HCT116 (cell line): ENCODE measurements around the gene ADNP2. TPM values are rescaled to one million over a fixed set of nuclear protein-coding genes. Genes with fewer than 3 reads are reported as not detected.

ENCODE experiments used
- ATAC-seq: fragments of 200-7000 bp; cut with Tn5 transposase; 2 replicates; pipeline ENCODE4 v1.9.1; 2020; ENCODE audit warnings: mild to moderate bottlenecking, moderate library complexity
- BruUV-seq: library from RNA; stranded (reverse); fragments of 400-500 nt; replicated peaks from 2 replicates; lab custom pipeline; 2021; lab: Mats Ljungman, UMichigan
- CTCF ChIA-PET: fragments of 300-600 bp; sonication (Branson Sonifier 250); formaldehyde crosslinking; loops from one replicate; lab custom pipeline; 2021; ENCODE audit warnings: antibody characterized with exemption; lab: Charles Lee
- POLR2A ChIA-PET: fragments of 300-600, 350-600 bp; sonication (Branson Sonifier 250); formaldehyde crosslinking; loops from one replicate; lab custom pipeline; 2021; ENCODE audit warnings: antibody characterized with exemption; lab: Charles Lee
- RAD21 ChIA-PET, 2 experiments: fragments of 300-600 bp; sonication (Branson Sonifier 250); formaldehyde crosslinking; loops; one replicate each; lab custom pipeline; 2023; ENCODE audit warnings: low total read pairs in 2 of 2; ENCODE audit not compliant: uncharacterized antibody in 2 of 2, unreplicated experiment in 2 of 2, low non-redundant PET in 1 of 2; lab: Charles Lee
- DNase-seq: peaks from one replicate; pipeline ENCODE4 v3.0.0-alpha.2; 2010; ENCODE audit warnings: low read depth, low spot score
- H2AFZ ChIP-seq: fragments of 200-600 bp; shearing (Covaris generic), sonication (generic); 2 replicates; pipeline ENCODE4 v1.6.1; 2017; ENCODE audit warnings: low read depth, mixed run types, mixed read lengths, antibody characterized with exemption, low read length; ENCODE audit not compliant: poor library complexity, severe bottlenecking
- H3K27ac ChIP-seq: 2 replicates; pipeline ENCODE4 v1.5.1; 2012; ENCODE audit warnings: low read depth, low read length
- H3K27me3 ChIP-seq: fragments of 200-600 bp; sonication (generic); 2 replicates; pipeline ENCODE4 v1.6.1; 2016; ENCODE audit warnings: mixed run types, low read length, mixed read lengths; ENCODE audit not compliant: insufficient read depth
- H3K36me3 ChIP-seq, 2 experiments: fragments of 200-500 bp in 1 of 2; fragments of 200-600 bp in 1 of 2; sonication (Bioruptor generic) in 1 of 2; sonication (generic) in 1 of 2; 2 replicates each; pipeline versions ENCODE4 v1.5.1 to v1.6.1; 2014 to 2016; ENCODE audit warnings: low read length in 2 of 2, inconsistent platforms in 1 of 2, mixed read lengths in 1 of 2, mixed run types in 1 of 2; ENCODE audit not compliant: insufficient read depth in 2 of 2, control insufficient read depth in 1 of 2
- H3K4me1 ChIP-seq, 2 experiments: fragments of 200-600 bp in 1 of 2; sonication (generic) in 1 of 2; 2 replicates each; pipeline versions ENCODE4 v1.5.1 to v1.6.1; 2012 to 2017; ENCODE audit warnings: low read length in 2 of 2, inconsistent platforms in 1 of 2, mild to moderate bottlenecking in 1 of 2, mixed read lengths in 1 of 2, mixed run types in 1 of 2, moderate library complexity in 1 of 2; ENCODE audit not compliant: insufficient read depth in 2 of 2, control insufficient read depth in 1 of 2
- H3K4me2 ChIP-seq: fragments of 200-600 bp; sonication (generic); 2 replicates; pipeline ENCODE4 v1.6.1; 2017; ENCODE audit warnings: mixed run types, low read length, mixed read lengths
- H3K4me3 ChIP-seq, 2 experiments: fragments of 200-600 bp in 1 of 2; sonication (generic) in 1 of 2; replicated peaks in 1 of 2; 2 replicates each; pipeline ENCODE4 v1.5.1; 2011 to 2016; ENCODE audit warnings: low read length in 2 of 2, control low read depth in 1 of 2, low read depth in 1 of 2, mild to moderate bottlenecking in 1 of 2, mixed read lengths in 1 of 2, mixed run types in 1 of 2
- H3K79me2 ChIP-seq: fragments of 200-600 bp; sonication (generic); 2 replicates; pipeline ENCODE4 v1.6.1; 2017; ENCODE audit warnings: mild to moderate bottlenecking, mixed run types, low read length, moderate library complexity, mixed read lengths; ENCODE audit not compliant: insufficient read depth
- H3K9ac ChIP-seq: fragments of 200-600 bp; sonication (generic); 2 replicates; pipeline ENCODE4 v1.6.1; 2016; ENCODE audit warnings: low read length, mixed read lengths
- H3K9me2 ChIP-seq: fragments of 200-600 bp; sonication (generic), shearing (Covaris generic); 2 replicates; pipeline ENCODE4 v1.6.1; 2017; ENCODE audit warnings: mixed run types, mild to moderate bottlenecking, moderate library complexity; ENCODE audit not compliant: insufficient read depth
- H3K9me3 ChIP-seq, 2 experiments: fragments of 200-500 bp in 1 of 2; fragments of 200-600 bp in 1 of 2; sonication (Bioruptor generic) in 1 of 2; sonication (generic) in 1 of 2; 2 replicates each; pipeline ENCODE4 v1.6.1; 2014 to 2017; ENCODE audit warnings: low read length in 2 of 2, mixed read lengths in 2 of 2, inconsistent platforms in 1 of 2, low read depth in 1 of 2, mild to moderate bottlenecking in 1 of 2, mixed run types in 1 of 2, moderate library complexity in 1 of 2; ENCODE audit not compliant: control insufficient read depth in 1 of 2, insufficient read depth in 1 of 2
- H4K20me1 ChIP-seq: fragments of 200-600 bp; sonication (generic), shearing (Covaris generic); 2 replicates; pipeline ENCODE4 v1.6.1; 2017; ENCODE audit warnings: mixed run types, mild to moderate bottlenecking, moderate library complexity; ENCODE audit not compliant: insufficient read depth
- CEBPB ChIP-seq: IDR thresholded peaks from 2 replicates; pipeline ENCODE4 v1.6.1; 2012; ENCODE audit warnings: low read depth
- ELF1 ChIP-seq: IDR thresholded peaks from 2 replicates; pipeline ENCODE4 v1.6.1; 2012; ENCODE audit warnings: low read depth, borderline replicate concordance
- EZH2 ChIP-seq: fragments of 200-600 bp; sonication (generic); IDR thresholded peaks from 2 replicates; pipeline ENCODE4 v1.6.1; 2017; ENCODE audit warnings: antibody characterized with exemption, mixed run types
- EZH2phosphoT487 ChIP-seq: fragments of 200-600 bp; IDR thresholded peaks from 2 replicates; pipeline ENCODE4 v1.6.1; 2018; ENCODE audit warnings: antibody characterized with exemption, borderline replicate concordance
- FOSL1 ChIP-seq: IDR thresholded peaks from 2 replicates; pipeline ENCODE4 v1.6.1; 2012; ENCODE audit warnings: low read depth
- POLR2A ChIP-seq: IDR thresholded peaks from 2 replicates; pipeline ENCODE4 v1.7.0; 2011; ENCODE audit warnings: borderline replicate concordance; ENCODE audit not compliant: insufficient read depth, insufficient read length; ENCODE audit errors: extremely low read depth
- POLR2AphosphoS5 ChIP-seq: IDR thresholded peaks from 2 replicates; pipeline ENCODE4 v1.6.1; 2011; ENCODE audit warnings: mild to moderate bottlenecking, low read depth, low read length, moderate library complexity
- RAD21 ChIP-seq: IDR thresholded peaks from 2 replicates; pipeline ENCODE4 v1.6.1; 2012; ENCODE audit warnings: low read depth, mild to moderate bottlenecking
- REST ChIP-seq: IDR thresholded peaks from 2 replicates; pipeline ENCODE4 v1.6.1; 2012; ENCODE audit warnings: low read depth
- SIN3A ChIP-seq: IDR thresholded peaks from 2 replicates; pipeline ENCODE4 v1.6.1; 2012; ENCODE audit warnings: low read depth
- SRF ChIP-seq: IDR thresholded peaks from 2 replicates; pipeline ENCODE4 v1.6.1; 2012; ENCODE audit warnings: low read depth
- TCF7L2 ChIP-seq: IDR thresholded peaks from 2 replicates; pipeline ENCODE4 v1.7.0; 2011; ENCODE audit warnings: borderline replicate concordance, inconsistent platforms; ENCODE audit not compliant: insufficient read depth, insufficient read length; ENCODE audit errors: extremely low read depth
- ZBTB33 ChIP-seq: IDR thresholded peaks from 2 replicates; pipeline ENCODE4 v1.6.1; 2011; ENCODE audit warnings: mild to moderate bottlenecking, low read length, moderate library complexity; ENCODE audit not compliant: insufficient replicate concordance; ENCODE audit errors: extremely low read depth
- ZNF274 ChIP-seq: fragments of 200-500 bp; sonication (Bioruptor generic); IDR thresholded peaks from 2 replicates; pipeline ENCODE4 v1.6.1; 2014; ENCODE audit warnings: mild to moderate bottlenecking, low read depth, low read length, inconsistent platforms
- intact Hi-C: fragments of 100-400 bp; cut with micrococcal nuclease; formaldehyde crosslinking; loops from 2 replicates; pipeline ENCODE4 v1.10.0; 2022
- total RNA-seq: library from RNA; stranded (reverse); gene quantifications from one replicate; pipeline ENCODE4 v1.2.1, GENCODE V29; 2021; ENCODE audit not compliant: unreplicated experiment

Gene ADNP2
- total RNA-seq, 1 experiment from 2014 or later, result 45.4 TPM

GRCh38 chr18:80067897-80068296 is 41.2 kb upstream of the ADNP2 start:
- Histone ChIP-seq H3K9me2 (no peaks in the 10 kb centered on the region), H3K4me3 (no peak overlapping the region), H3K27ac (no peak overlapping the region), H3K9ac (no peak overlapping the region), H3K4me1 (no peaks in the 10 kb centered on the region), H4K20me1 (no peaks in the 10 kb centered on the region), H3K79me2 (no peaks in the 10 kb centered on the region), H3K4me2 (no peak overlapping the region), H3K27me3 (no peaks in the 10 kb centered on the region), H3K9me3 (no peaks in the 10 kb centered on the region)
- ATAC-seq (no peak), DNase-seq (no peak)
- BruUV-seq, result no TSS peak
- intact Hi-C loops, result no loop called here
- POLR2A ChIA-PET, result no interaction called here
- RAD21 ChIA-PET, result no interaction called here
- no peak for TF ChIP-seq POLR2A
- no peak for TF ChIP-seq CEBPB
- TF ChIP-seq TCF7L2, result no peak
- TF ChIP-seq, all 23 proteins: peak for 0
- Histone ChIP-seq H2AFZ (no peak overlapping the region), H3K36me3 (no peaks in the 10 kb centered on the region)
- CTCF ChIA-PET, result no interaction called here

GRCh38 chr18:80068571-80069272 is 40.3 kb upstream of the ADNP2 start:
- no peak overlapping the region for H3K9ac ChIP-seq
- no TSS peak for BruUV-seq
- TF ChIP-seq EZH2 (no peak), CEBPB (no peak), REST (no peak), POLR2A (no peak), EZH2phosphoT487 (no peak), FOSL1 (no peak), ZBTB33 (no peak), SIN3A (no peak), RAD21 (no peak), SRF (no peak), ZNF274 (no peak), POLR2AphosphoS5 (no peak), ELF1 (no peak)
- H3K27me3 ChIP-seq, result no peaks in the 10 kb centered on the region
- no peak overlapping the region for H3K4me2 ChIP-seq
- H3K27ac ChIP-seq, result no peak overlapping the region
- H4K20me1 ChIP-seq, result no peaks in the 10 kb centered on the region
- POLR2A ChIA-PET, result no interaction called here
- H3K79me2 ChIP-seq, result no peaks in the 10 kb centered on the region
- no peaks in the 10 kb centered on the region for H3K4me1 ChIP-seq
- H3K4me3 ChIP-seq, result no peak overlapping the region
- no peaks in the 10 kb centered on the region for H3K36me3 ChIP-seq
- no peak overlapping the region for H2AFZ ChIP-seq
- RAD21 ChIA-PET, result no interaction called here
- no peaks in the 10 kb centered on the region for H3K9me2 ChIP-seq
- intact Hi-C loops, result no loop called here
- CTCF ChIA-PET, result no interaction called here
- DNase-seq, result no peak
- no peaks in the 10 kb centered on the region for H3K9me3 ChIP-seq
- no peak for ATAC-seq
